Central memory CD4-positive, alpha-beta T cell (primary cell): ENCODE measurements around the gene MARK4.

Experiments used
- DNase-seq: peaks from one replicate; pipeline ENCODE4 v3.0.0; 2022

The MARK4 gene

GRCh38 chr19:45275370-45275971 lies 24.4 kb downstream of the MARK4 start:
- DNase-seq, result no peak

GRCh38 chr19:45276284-45276687 lies 25.2 kb downstream of the MARK4 start:
- no peak for DNase-seq

GRCh38 chr19:45278087-45278486 lies 27.0 kb downstream of the MARK4 start:
- DNase-seq, result no peak

- DNase-seq, result no peak
These were observed 28.6 kb downstream of the MARK4 start for GRCh38 chr19:45279587-45280192.

- no peak for DNase-seq
These were observed 29.4 kb downstream of the MARK4 start for GRCh38 chr19:45280471-45280961.

GRCh38 chr19:45283443-45284033 lies 32.5 kb downstream of the MARK4 start:
- no peak for DNase-seq

- DNase-seq, result no peak
These were observed 39.4 kb downstream of the MARK4 start for GRCh38 chr19:45290381-45290931.

GRCh38 chr19:45291834-45292233 lies 40.8 kb downstream of the MARK4 start:
- DNase-seq, result no peak

GRCh38 chr19:45293682-45294081 lies 42.6 kb downstream of the MARK4 start:
- DNase-seq, result no peak

GRCh38 chr19:45294291-45295029 lies 43.4 kb downstream of the MARK4 start:
- no peak for DNase-seq

GRCh38 chr19:45295873-45296272 lies 44.8 kb downstream of the MARK4 start:
- DNase-seq, result no peak

GRCh38 chr19:45296355-45296754 lies 45.3 kb downstream of the MARK4 start:
- no peak for DNase-seq

- DNase-seq, result no peak
These were observed 46.6 kb downstream of the MARK4 start for GRCh38 chr19:45297674-45298073.

GRCh38 chr19:45298264-45298663 lies 47.2 kb downstream of the MARK4 start:
- no peak for DNase-seq

- no peak for DNase-seq
These were observed 48.6 kb downstream of the MARK4 start for GRCh38 chr19:45299719-45300118.

- DNase-seq, result no peak
These were observed 51.3 kb downstream of the MARK4 start for GRCh38 chr19:45302416-45302815.

GRCh38 chr19:45303269-45304060 lies 52.4 kb downstream of the MARK4 start:
- DNase-seq, result no peak

- DNase-seq, result no peak
These were observed 53.3 kb downstream of the MARK4 start for GRCh38 chr19:45304141-45304926.

GRCh38 chr19:45305007-45305406 lies 53.9 kb downstream of the MARK4 start:
- no peak for DNase-seq

- no peak for DNase-seq
These were observed 54.4 kb downstream of the MARK4 start for GRCh38 chr19:45305421-45305820.

- no peak for DNase-seq
These were observed 55.0 kb downstream of the MARK4 start for GRCh38 chr19:45306040-45306439.
